ENCODE results near the gene FBXO17. TPM values are rescaled to one million over a fixed set of nuclear protein-coding genes. Genes with fewer than 3 reads are reported as not detected.
A peak's percentile ranks its signal among the peaks of the same experiment; 100 is the strongest.

FBXO17 gene
- total RNA-seq, 1 experiment from 2014 or later: 16.8 TPM

GRCh38 chr19:38899447-38900201 lies 75.9 kb downstream of the FBXO17 start, which contains the start of the genes NFKBIB and SIRT2 (continued):
- TF ChIP-seq USF2 (CRISPR knock-in tag; IDR thresholded peaks at IDR 0.05): peak; percentile 81
- no peak for TF ChIP-seq PRRX2 (CRISPR knock-in tag; IDR thresholded peaks at IDR 0.05)
- TF ChIP-seq ELF4 (CRISPR knock-in tag; IDR thresholded peaks at IDR 0.05; ENCODE audit: low read depth): no peak
- TF ChIP-seq, protein P1, sequence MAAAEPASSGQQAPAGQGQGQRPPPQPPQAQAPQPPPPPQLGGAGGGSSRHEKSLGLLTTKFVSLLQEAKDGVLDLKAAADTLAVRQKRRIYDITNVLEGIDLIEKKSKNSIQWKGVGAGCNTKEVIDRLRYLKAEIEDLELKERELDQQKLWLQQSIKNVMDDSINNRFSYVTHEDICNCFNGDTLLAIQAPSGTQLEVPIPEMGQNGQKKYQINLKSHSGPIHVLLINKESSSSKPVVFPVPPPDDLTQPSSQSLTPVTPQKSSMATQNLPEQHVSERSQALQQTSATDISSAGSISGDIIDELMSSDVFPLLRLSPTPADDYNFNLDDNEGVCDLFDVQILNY (CRISPR knock-in tag; IDR thresholded peaks at IDR 0.05): peak; percentile 40; the same call in 1 of the 2 replicates
- no peak for TF ChIP-seq TEAD1 (CRISPR knock-in tag; IDR thresholded peaks at IDR 0.05)
- TF ChIP-seq CREB1 (CRISPR knock-in tag; IDR thresholded peaks at IDR 0.05): no peak
- TF ChIP-seq FOXP1 (CRISPR knock-in tag; IDR thresholded peaks at IDR 0.05; ENCODE audit: borderline replicate concordance): peak; percentile 48; the same call in 1 of the 2 replicates
- TF ChIP-seq CREM (CRISPR knock-in tag; IDR thresholded peaks at IDR 0.05): peak; percentile 84
- TF ChIP-seq, protein P2, sequence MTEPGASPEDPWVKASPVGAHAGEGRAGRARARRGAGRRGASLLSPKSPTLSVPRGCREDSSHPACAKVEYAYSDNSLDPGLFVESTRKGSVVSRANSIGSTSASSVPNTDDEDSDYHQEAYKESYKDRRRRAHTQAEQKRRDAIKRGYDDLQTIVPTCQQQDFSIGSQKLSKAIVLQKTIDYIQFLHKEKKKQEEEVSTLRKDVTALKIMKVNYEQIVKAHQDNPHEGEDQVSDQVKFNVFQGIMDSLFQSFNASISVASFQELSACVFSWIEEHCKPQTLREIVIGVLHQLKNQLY (CRISPR knock-in tag; IDR thresholded peaks at IDR 0.05): no peak
- no peak for TF ChIP-seq ESRRA (CRISPR knock-in tag; IDR thresholded peaks at IDR 0.05; ENCODE audit: borderline replicate concordance)
- TF ChIP-seq, protein P3, sequence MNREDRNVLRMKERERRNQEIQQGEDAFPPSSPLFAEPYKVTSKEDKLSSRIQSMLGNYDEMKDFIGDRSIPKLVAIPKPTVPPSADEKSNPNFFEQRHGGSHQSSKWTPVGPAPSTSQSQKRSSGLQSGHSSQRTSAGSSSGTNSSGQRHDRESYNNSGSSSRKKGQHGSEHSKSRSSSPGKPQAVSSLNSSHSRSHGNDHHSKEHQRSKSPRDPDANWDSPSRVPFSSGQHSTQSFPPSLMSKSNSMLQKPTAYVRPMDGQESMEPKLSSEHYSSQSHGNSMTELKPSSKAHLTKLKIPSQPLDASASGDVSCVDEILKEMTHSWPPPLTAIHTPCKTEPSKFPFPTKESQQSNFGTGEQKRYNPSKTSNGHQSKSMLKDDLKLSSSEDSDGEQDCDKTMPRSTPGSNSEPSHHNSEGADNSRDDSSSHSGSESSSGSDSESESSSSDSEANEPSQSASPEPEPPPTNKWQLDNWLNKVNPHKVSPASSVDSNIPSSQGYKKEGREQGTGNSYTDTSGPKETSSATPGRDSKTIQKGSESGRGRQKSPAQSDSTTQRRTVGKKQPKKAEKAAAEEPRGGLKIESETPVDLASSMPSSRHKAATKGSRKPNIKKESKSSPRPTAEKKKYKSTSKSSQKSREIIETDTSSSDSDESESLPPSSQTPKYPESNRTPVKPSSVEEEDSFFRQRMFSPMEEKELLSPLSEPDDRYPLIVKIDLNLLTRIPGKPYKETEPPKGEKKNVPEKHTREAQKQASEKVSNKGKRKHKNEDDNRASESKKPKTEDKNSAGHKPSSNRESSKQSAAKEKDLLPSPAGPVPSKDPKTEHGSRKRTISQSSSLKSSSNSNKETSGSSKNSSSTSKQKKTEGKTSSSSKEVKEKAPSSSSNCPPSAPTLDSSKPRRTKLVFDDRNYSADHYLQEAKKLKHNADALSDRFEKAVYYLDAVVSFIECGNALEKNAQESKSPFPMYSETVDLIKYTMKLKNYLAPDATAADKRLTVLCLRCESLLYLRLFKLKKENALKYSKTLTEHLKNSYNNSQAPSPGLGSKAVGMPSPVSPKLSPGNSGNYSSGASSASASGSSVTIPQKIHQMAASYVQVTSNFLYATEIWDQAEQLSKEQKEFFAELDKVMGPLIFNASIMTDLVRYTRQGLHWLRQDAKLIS (CRISPR knock-in tag; IDR thresholded peaks at IDR 0.05; ENCODE audit: borderline replicate concordance): no peak
- TF ChIP-seq USF1 (CRISPR knock-in tag; IDR thresholded peaks at IDR 0.05): peak; percentile 85; the same call in 1 of the 2 replicates
- no peak for TF ChIP-seq ZNF232 (CRISPR knock-in tag; IDR thresholded peaks at IDR 0.05)
- TF ChIP-seq NFYB (CRISPR knock-in tag; conservative IDR thresholded peaks at IDR 0.05; ENCODE audit: low read depth): peak; percentile 100
- no peak for TF ChIP-seq ATF3 (CRISPR knock-in tag; conservative IDR thresholded peaks at IDR 0.05)
- TF ChIP-seq ZNF121 (CRISPR knock-in tag; IDR thresholded peaks at IDR 0.05): peak; percentile 100
- TF ChIP-seq ZNF416 (CRISPR knock-in tag; IDR thresholded peaks at IDR 0.05): no peak
- TF ChIP-seq ZBTB21 (CRISPR knock-in tag; IDR thresholded peaks at IDR 0.05; ENCODE audit: borderline replicate concordance): no peak
- TF ChIP-seq NR3C1 (CRISPR knock-in tag; conservative IDR thresholded peaks at IDR 0.05; ENCODE audit: low read depth): no peak
- no peak for TF ChIP-seq ZNF281 (CRISPR knock-in tag; IDR thresholded peaks at IDR 0.05)
- TF ChIP-seq GTF2I (CRISPR knock-in tag; conservative IDR thresholded peaks at IDR 0.05): no peak
- TF ChIP-seq ZNF671 (CRISPR knock-in tag; IDR thresholded peaks at IDR 0.05): no peak
- TF ChIP-seq, protein P4, sequence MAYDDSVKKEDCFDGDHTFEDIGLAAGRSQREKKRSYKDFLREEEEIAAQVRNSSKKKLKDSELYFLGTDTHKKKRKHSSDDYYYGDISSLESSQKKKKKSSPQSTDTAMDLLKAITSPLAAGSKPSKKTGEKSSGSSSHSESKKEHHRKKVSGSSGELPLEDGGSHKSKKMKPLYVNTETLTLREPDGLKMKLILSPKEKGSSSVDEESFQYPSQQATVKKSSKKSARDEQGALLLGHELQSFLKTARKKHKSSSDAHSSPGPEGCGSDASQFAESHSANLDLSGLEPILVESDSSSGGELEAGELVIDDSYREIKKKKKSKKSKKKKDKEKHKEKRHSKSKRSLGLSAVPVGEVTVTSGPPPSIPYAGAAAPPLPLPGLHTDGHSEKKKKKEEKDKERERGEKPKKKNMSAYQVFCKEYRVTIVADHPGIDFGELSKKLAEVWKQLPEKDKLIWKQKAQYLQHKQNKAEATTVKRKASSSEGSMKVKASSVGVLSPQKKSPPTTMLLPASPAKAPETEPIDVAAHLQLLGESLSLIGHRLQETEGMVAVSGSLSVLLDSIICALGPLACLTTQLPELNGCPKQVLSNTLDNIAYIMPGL (CRISPR knock-in tag; IDR thresholded peaks at IDR 0.05): no peak
- TF ChIP-seq FOXJ3 (CRISPR knock-in tag; IDR thresholded peaks at IDR 0.05; ENCODE audit: borderline replicate concordance): no peak
- TF ChIP-seq TCF7 (CRISPR knock-in tag; IDR thresholded peaks at IDR 0.05; ENCODE audit: low read depth): peak; percentile 55; the same call in 1 of the 2 replicates
- TF ChIP-seq NFE2L1 (CRISPR knock-in tag; IDR thresholded peaks at IDR 0.05): no peak

Data from WTC11 (cell line).